Neutrophil (primary cell): ENCODE measurements around the gene CHD2.

Experiments used
- H3K27ac ChIP-seq: fragments of 200-600 bp; sonication (generic); 2 replicates; pipeline ENCODE4 v1.5.1; 2016; ENCODE audit warnings: mild to moderate bottlenecking, moderate library complexity
- H3K27me3 ChIP-seq: fragments of 200-600 bp; sonication (generic); 2 replicates; pipeline ENCODE4 v1.6.0; 2016; ENCODE audit warnings: mild to moderate bottlenecking
- H3K36me3 ChIP-seq: fragments of 200-600 bp; sonication (generic); 2 replicates; pipeline ENCODE4 v1.5.1; 2017
- H3K4me1 ChIP-seq, 2 experiments: fragments of 200-600 bp in 1 of 2; sonication (generic) in 1 of 2; 1 replicate in 1 of 2; 2 replicates in 1 of 2; pipeline versions ENCODE4 v1.5.1 to v1.6.1; 2013 to 2016; ENCODE audit warnings: low read depth in 1 of 2, low read length in 1 of 2, mild to moderate bottlenecking in 1 of 2, moderate library complexity in 1 of 2; ENCODE audit not compliant: control insufficient read depth in 1 of 2, insufficient read depth in 1 of 2
- H3K4me3 ChIP-seq, 2 experiments: fragments of 200-600 bp in 1 of 2; sonication (generic) in 1 of 2; 1 replicate in 1 of 2; 2 replicates in 1 of 2; pipeline ENCODE4 v1.5.1; 2013 to 2016; ENCODE audit warnings: low read depth in 1 of 2, low read length in 1 of 2, mild to moderate bottlenecking in 1 of 2, moderate library complexity in 1 of 2
- H3K9me3 ChIP-seq: fragments of 200-600 bp; sonication (generic); 2 replicates; pipeline ENCODE4 v1.5.1; 2016
- TF ChIP-seq, protein P1 (sequence below): fragments of 200-600 bp; sonication (generic); IDR thresholded peaks from 2 replicates; pipeline ENCODE4 v1.5.1; 2016; ENCODE audit warnings: antibody characterized with exemption

Gene CHD2

DNA sequence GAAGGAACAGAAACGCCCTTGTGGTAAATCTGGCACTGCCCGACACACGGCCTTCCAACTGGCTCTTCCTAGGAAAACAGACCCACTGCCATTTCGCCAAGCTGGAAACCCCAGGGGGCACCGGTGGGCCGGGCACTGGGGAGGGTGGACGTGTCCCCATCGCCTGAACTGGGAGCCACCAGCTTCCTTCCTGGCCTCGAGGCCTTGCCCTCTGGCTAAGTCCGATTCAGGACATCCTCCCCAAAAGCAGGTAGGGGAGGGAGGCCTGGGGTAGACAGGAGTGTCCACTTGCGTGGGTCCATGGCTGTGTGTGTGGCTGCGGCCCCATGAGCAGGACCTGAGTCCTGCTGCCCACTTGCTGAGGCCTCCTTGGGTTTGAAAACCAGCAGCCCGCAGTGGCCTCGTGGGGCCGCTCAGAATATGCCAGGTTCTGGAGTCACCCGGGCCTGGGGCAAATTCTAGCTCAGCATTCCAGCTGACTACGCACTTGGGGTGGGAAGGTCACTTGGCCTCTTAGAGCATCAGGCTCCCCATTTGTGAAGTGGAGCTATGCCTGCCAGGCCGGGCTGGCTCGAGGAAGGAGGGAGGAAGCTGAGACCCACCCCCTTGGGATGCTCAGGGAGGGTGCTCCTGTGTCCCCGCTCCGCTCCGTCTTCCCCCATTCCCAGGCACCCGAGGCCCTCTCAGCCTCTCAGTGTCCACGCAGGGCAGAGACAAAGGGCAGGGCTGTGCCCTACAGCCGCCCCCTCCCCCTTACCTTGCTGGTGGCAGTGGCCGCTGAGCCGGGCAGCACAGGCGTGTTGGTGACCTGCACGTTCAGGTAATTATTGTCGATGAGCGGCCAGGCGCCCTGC, 151.3 kb downstream of the CHD2 start:
- TF ChIP-seq, protein P1, sequence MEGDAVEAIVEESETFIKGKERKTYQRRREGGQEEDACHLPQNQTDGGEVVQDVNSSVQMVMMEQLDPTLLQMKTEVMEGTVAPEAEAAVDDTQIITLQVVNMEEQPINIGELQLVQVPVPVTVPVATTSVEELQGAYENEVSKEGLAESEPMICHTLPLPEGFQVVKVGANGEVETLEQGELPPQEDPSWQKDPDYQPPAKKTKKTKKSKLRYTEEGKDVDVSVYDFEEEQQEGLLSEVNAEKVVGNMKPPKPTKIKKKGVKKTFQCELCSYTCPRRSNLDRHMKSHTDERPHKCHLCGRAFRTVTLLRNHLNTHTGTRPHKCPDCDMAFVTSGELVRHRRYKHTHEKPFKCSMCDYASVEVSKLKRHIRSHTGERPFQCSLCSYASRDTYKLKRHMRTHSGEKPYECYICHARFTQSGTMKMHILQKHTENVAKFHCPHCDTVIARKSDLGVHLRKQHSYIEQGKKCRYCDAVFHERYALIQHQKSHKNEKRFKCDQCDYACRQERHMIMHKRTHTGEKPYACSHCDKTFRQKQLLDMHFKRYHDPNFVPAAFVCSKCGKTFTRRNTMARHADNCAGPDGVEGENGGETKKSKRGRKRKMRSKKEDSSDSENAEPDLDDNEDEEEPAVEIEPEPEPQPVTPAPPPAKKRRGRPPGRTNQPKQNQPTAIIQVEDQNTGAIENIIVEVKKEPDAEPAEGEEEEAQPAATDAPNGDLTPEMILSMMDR: no peak
- Histone ChIP-seq H3K27me3 (peaks cover 24% of the 10 kb centered on the region), H3K27ac (no peak overlapping the region), H3K9me3 (no peaks in the 10 kb centered on the region), H3K36me3 (no peaks in the 10 kb centered on the region), H3K4me3 (no peak overlapping the region), H3K4me1 (peaks cover 0 to 20% of the 10 kb centered on the region in 2 experiments)

DNA sequence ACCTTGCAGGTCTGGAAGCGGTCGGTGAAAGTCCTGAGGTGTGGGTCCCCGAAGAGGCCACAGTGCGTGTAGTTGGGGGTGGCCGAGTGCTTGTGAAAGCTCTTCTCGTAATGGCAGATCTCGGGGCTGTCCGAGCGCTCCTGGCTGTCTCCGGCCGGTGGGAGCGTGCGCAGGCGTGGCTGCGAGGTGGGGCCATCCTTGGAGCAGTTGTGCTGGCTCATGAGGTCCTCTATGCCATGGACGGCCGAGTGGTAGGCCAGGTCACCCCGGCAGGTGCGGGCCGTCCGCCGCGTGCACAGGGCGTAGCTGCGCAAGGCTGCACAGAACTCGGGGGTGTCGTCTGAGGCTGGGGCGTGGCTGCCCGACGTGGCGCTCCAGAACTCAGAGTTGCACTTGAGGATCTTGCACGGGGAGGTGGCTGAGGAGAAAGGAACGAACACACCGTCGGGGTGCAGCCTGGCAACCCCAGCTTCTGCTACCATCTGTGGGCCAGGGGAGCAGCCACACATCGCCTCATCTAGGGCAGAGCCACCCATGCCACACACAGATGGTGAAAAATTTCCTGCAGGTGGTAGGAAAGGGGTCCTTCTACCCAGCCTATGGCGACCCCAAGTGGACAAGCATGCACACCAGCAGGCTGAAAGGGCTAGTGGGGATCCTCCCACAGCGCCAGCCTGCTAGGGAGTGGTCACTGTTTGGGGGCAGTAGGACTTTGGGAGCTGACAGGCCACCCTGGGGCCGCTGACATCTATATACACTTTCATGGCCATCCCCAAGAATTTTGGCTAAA, 152.2 kb downstream of the CHD2 start:
- TF ChIP-seq, protein P1: no peak
- no peak overlapping the region for H3K4me3 ChIP-seq
- H3K36me3 ChIP-seq: no peaks in the 10 kb centered on the region
- no peaks in the 10 kb centered on the region for H3K9me3 ChIP-seq
- peaks cover 24% of the 10 kb centered on the region for H3K27me3 ChIP-seq
- H3K27ac ChIP-seq: no peak overlapping the region
- H3K4me1 ChIP-seq: peaks cover 0 to 20% of the 10 kb centered on the region in 2 experiments

DNA sequence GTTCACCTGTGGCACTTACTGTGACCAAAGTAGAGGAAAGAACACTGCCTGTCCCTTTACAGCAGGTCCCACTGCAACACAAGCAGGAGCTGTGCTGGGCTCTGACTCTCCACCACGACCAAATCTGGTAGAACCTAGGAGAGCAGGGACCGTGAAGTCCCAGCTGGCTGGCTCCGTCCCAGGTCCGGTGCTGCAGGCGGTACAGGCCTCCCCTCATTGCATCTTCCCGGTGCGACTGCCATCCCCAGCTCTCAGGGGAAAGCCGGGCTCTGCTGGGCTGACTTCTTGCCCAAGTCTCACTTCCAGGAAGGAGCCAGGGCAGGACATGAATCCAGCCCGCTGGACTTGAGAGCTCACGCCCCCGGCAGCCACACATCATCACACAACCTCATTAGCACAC, 155.1 kb downstream of the CHD2 start:
- Histone ChIP-seq H3K27ac (no peak overlapping the region), H3K36me3 (no peaks in the 10 kb centered on the region), H3K4me1 (no peaks in the 10 kb centered on the region), H3K9me3 (no peaks in the 10 kb centered on the region), H3K27me3 (peaks cover 4% of the 10 kb centered on the region), H3K4me3 (no peak overlapping the region)
- TF ChIP-seq, protein P1: no peak

DNA sequence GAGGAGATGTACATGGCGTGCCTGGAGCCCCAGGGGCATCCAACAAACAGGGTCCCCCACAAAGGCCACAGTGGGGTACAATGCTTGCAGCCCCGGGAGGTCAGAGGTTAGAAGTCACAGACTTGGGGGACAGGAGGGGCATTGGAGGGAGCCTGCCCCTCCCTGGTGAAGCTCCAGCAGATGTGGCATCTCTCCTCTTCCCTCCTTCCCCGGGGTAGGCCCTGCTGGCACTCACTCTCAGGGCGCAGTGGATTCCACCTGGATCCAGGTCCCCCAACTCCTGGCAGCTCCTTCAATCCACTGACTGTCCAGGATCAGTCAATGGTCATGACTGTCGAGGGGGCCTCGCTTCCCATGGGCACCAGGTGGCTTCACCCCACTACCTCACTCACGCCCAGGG, 156.7 kb downstream of the CHD2 start:
- Histone ChIP-seq H3K4me1 (no peaks in the 10 kb centered on the region), H3K36me3 (no peaks in the 10 kb centered on the region), H3K27ac (no peak overlapping the region), H3K4me3 (no peak overlapping the region), H3K27me3 (peaks cover 19% of the 10 kb centered on the region), H3K9me3 (no peaks in the 10 kb centered on the region)
- TF ChIP-seq, protein P1: no peak

DNA sequence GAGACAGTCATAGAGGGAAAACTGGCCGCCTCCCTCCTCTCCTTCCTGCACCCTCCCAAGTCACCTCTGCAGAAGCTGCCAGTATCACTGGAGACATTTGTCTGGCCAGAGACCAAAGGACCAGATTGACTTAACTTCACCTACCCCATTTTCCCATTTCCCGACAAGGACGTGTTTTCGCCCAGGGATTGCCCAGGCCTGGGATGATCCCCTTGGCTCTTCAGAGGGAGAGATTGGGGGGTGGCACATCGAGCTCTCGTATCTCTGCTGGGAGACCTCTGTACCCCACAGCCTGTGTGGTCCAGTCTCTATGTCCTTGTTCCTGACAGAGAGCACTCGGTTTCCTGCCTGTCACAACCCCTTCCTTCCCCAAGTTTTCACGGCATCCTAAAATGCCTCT, 157.5 kb downstream of the CHD2 start:
- H3K4me3 ChIP-seq: no peak overlapping the region
- no peaks in the 10 kb centered on the region for H3K4me1 ChIP-seq
- TF ChIP-seq, protein P1: no peak

More for the DNA sequence above, 157.5 kb downstream of the CHD2 start:
- H3K27ac ChIP-seq: no peak overlapping the region
- peaks cover 26% of the 10 kb centered on the region for H3K27me3 ChIP-seq
- H3K9me3 ChIP-seq: no peaks in the 10 kb centered on the region
- no peaks in the 10 kb centered on the region for H3K36me3 ChIP-seq
